Activated naive CD8-positive, alpha-beta T cell treated with anti-CD3 and anti-CD28 coated beads, Interleukin-2, amount 10 ng/mL, durations not matched to agents 7 days and 5 days (primary cell): ENCODE measurements around the gene ZNF165. TPM values are rescaled to one million over a fixed set of nuclear protein-coding genes. Genes with fewer than 3 reads are reported as not detected.
"Not testable (repeated sequence)": the region's sequence is repeated elsewhere in the genome, so short reads cannot be mapped to it uniquely, and the experiment has no call there.

Experiments used
- ATAC-seq: fragments of 150-1000 bp; cut with Tn5 transposase; one replicate; pipeline ENCODE4 v1.10.0; 2021; ENCODE audit warnings: low read depth, moderate library complexity
- POLR2A ChIA-PET: fragments of 350-600 bp; sonication (Branson Sonifier 250); formaldehyde crosslinking; loops from one replicate; lab custom pipeline; 2021; ENCODE audit warnings: antibody characterized with exemption; lab: Charles Lee
- DNase-seq: peaks from one replicate; pipeline ENCODE4 v3.0.0; 2021
- H3K27ac Mint-ChIP-seq: one replicate; pipeline ENCODE4 v1.8.0; 2022; ENCODE audit warnings: mild to moderate bottlenecking, mixed read lengths
- H3K27me3 Mint-ChIP-seq: one replicate; pipeline ENCODE4 v1.8.0; 2022; ENCODE audit warnings: mild to moderate bottlenecking, moderate library complexity, mixed read lengths
- H3K36me3 Mint-ChIP-seq: one replicate; pipeline ENCODE4 v1.8.0; 2021; ENCODE audit warnings: mild to moderate bottlenecking, mixed read lengths
- H3K4me1 Mint-ChIP-seq: one replicate; pipeline ENCODE4 v1.8.0; 2021; ENCODE audit warnings: mixed read lengths
- H3K4me3 Mint-ChIP-seq: one replicate; pipeline ENCODE4 v1.8.0; 2022; ENCODE audit warnings: mild to moderate bottlenecking, moderate library complexity, mixed read lengths
- H3K9me3 Mint-ChIP-seq: one replicate; pipeline ENCODE4 v1.8.0; 2021; ENCODE audit warnings: mixed read lengths
- total RNA-seq, 2 experiments: library from RNA; stranded (reverse); gene quantifications; one replicate each; pipeline ENCODE4 v1.2.3, GENCODE V29; 2021

Gene ZNF165
- total RNA-seq: 1 to 10 TPM; 1.2 to 1.3 TPM

DNA sequence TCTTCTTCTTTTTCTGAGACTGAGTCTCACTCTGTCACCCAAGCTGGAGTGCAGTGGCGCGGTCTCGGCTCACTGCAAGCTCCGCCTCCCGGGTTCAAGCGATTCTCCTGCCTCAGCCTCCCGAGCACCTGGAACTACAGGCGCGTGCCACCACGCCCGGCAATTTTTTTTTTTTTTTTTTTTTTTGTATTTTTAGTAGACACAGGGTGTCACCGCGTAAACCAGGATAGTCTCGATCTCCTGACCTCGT, at the start of gene ZNF165:
Gene ZNF165 (plus strand): TSS at position 188 of the 250 bp plus-strand sequence. CDS start 4,913 bp downstream, outside the sequence.
- H3K27me3 Mint-ChIP-seq, H3K36me3 Mint-ChIP-seq, H3K9me3 Mint-ChIP-seq, DNase-seq: not testable (repeated sequence)
- Mint-ChIP-seq H3K4me1 (peaks cover 13% of the 10 kb centered on the region), H3K4me3 (peak within 1 kb of the TSS; percentile 90), H3K27ac (peak within 1 kb of the TSS; percentile 91)
- peak; percentile 43 for ATAC-seq
- POLR2A ChIA-PET: interaction anchor here (0.7 to 1.5 kb wide), 7 partner anchors 9 to 842 kb away, joined by 3 to 7 read pairs (median 4); partner anchors contain the start of gene ZSCAN26

DNA sequence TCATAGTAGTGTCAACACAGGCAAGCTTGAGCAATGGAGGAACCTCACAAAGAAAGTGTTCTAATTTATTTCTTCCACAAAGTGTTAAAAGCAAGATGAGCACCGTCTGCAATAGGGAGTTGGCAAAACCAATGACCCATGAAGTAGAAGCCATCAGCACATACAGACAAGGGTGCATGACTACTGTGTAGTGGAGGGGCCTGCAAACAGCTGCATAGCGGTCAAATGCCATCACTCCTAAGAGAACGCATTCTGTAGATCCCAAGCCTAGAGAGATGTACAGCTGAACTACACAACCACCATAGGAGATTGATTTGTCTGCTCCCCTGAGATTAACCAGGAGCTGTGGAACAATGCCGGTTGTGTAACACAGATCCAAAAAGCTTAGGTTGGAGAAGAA, 26.8 kb upstream of the ZNF165 start:
- DNase-seq: no peak
- no peaks in the 10 kb centered on the region for H3K4me1 Mint-ChIP-seq
- POLR2A ChIA-PET: no interaction called here
- peaks cover 27% of the 10 kb centered on the region for H3K27me3 Mint-ChIP-seq
- no peak overlapping the region for H3K27ac Mint-ChIP-seq
- no peaks in the 10 kb centered on the region for H3K36me3 Mint-ChIP-seq
- no peak for ATAC-seq
- H3K9me3 Mint-ChIP-seq: no peaks in the 10 kb centered on the region
- no peak overlapping the region for H3K4me3 Mint-ChIP-seq

DNA sequence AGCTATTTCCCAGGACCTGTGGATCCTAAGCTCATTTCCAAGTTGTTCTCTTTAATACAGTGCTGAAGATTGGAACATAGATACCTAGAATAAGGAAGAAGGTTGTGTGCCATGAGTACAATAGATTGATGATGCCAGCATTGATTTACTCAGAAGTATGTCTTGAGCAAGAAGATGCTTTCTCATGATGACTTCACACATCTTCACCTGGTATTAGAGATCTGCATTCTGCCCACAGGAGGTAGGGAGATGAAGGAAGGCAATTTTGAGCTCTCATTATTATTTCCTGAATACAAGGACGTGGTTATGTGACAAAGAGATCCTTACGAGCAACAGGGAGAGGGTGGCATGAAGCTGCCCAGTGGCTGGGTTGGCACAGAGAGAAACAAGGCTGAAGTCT, 20.0 kb upstream of the ZNF165 start:
- Mint-ChIP-seq H3K27ac (no peak overlapping the region), H3K27me3 (peaks cover 13% of the 10 kb centered on the region), H3K4me1 (peaks cover 5% of the 10 kb centered on the region), H3K36me3 (no peaks in the 10 kb centered on the region), H3K4me3 (no peak overlapping the region), H3K9me3 (no peaks in the 10 kb centered on the region)
- DNase-seq (no peak), ATAC-seq (no peak)
- POLR2A ChIA-PET: no interaction called here

DNA sequence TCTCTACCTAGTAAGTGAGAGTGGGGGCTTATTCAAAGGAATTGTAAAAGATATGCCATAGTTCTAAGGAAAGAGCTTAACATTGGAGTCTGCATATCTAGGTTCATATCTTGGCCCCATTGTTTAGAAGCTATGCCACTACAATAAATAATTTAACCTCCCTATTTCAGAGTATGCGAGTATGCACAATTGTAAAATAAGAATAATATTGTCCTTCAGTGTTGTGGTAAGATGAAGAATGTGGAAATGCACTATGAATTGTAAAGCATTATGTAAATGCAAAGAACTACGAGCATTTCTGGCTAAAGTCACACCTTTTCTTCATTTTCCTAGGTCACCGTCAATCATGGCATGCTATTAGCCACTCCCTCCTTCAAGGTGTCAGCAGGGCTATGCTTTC, 16.1 kb upstream of the ZNF165 start:
- Mint-ChIP-seq H3K4me1 (peaks cover 5% of the 10 kb centered on the region), H3K27ac (no peak overlapping the region), H3K4me3 (no peak overlapping the region), H3K36me3 (no peaks in the 10 kb centered on the region), H3K27me3 (peaks cover 24% of the 10 kb centered on the region), H3K9me3 (no peaks in the 10 kb centered on the region)
- POLR2A ChIA-PET: no interaction called here
- DNase-seq: no peak
- ATAC-seq: no peak

DNA sequence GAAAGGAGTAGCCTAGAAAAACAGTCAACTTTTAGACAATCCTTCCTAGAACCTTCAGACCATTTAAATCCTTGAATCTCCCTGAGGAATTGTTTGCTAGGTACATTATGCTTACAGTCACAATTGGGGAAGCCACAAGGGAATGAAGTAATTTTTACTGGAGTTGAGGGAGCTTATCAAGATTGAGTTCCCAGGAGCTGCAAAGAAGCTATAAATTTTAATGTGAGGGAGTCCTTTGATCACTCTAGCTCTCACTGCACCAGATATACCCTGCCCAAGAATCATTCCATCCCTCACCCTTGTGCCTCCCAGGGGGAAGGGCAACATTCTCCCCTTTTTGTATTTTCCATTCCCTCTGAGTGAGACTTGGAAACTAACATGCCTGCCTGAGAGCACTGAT, 12.3 kb upstream of the ZNF165 start:
- Mint-ChIP-seq H3K4me1 (no peaks in the 10 kb centered on the region), H3K27ac (no peak overlapping the region), H3K36me3 (no peaks in the 10 kb centered on the region), H3K4me3 (no peak overlapping the region), H3K27me3 (peaks cover 23% of the 10 kb centered on the region), H3K9me3 (no peaks in the 10 kb centered on the region)
- ATAC-seq (no peak), DNase-seq (no peak)
- POLR2A ChIA-PET: no interaction called here

DNA sequence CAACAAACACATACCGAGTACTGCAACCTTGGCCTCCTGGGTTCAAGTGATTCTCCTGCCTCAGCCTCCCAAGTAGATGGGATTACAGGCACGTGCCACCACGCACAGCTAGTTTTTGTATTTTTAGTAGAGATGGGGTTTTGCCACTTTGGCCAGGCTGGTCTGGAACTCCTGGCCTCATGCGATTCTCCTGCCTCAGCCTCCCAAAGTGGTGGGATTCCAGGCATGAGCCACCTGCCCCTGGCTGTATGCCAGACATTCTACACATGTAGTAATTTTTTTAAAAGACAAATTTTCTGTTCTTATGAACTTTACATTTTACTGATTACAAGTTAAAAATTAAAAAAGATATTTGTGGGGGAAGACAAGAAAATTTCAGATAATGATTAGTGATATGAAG, 9.4 kb upstream of the ZNF165 start:
- H3K27me3 Mint-ChIP-seq: peaks cover 17% of the 10 kb centered on the region
- H3K4me3 Mint-ChIP-seq, H3K9me3 Mint-ChIP-seq, H3K36me3 Mint-ChIP-seq, H3K27ac Mint-ChIP-seq, H3K4me1 Mint-ChIP-seq, DNase-seq, ATAC-seq, POLR2A ChIA-PET: not testable (repeated sequence)

DNA sequence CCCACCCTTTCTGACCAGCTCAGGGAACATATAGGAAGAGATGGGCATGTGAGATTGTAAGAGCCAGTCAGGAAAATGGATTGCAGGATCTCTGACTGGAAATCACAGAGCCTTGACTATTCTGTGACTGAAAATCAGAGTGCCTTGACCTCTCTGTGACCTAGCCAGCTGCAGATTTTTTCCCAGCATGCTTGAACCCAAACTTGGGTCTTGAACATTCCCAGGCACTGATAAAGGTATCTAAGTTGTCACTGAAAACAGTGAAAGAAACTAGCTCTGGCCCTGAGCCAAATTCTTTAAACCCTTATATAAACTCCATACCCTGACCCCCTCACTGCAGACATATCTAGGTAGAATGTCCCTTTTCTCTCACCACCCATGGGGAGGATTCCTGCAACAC, 2.3 kb upstream of the ZNF165 start:
- Mint-ChIP-seq H3K9me3 (no peaks in the 10 kb centered on the region), H3K27me3 (no peaks in the 10 kb centered on the region), H3K4me1 (peaks cover 13% of the 10 kb centered on the region), H3K27ac (no peak overlapping the region), H3K36me3 (peaks cover 2% of the 10 kb centered on the region), H3K4me3 (no peak overlapping the region)
- POLR2A ChIA-PET: no interaction called here
- DNase-seq: no peak
- ATAC-seq: no peak

DNA sequence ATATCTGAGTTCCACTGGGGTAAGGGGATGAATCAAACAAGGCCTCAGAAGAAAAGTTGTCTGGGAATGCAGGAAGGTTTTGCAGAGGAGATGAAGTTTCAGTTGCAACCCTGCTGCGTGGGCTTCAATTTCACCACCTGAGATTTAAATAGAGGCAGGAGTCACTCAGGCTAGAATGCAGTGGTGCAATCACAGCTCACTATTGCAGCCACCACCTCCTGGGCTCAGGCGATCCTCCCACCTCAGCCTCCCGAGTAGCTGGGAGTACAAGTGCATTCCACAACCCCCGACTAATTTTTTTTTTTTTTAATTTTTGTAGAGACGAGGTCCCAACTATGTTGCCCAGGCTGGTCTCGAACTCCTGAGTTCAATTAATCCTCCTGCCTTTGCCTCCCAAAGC, 1.5 kb upstream of the ZNF165 start:
- POLR2A ChIA-PET: no interaction called here
- H3K27ac Mint-ChIP-seq: no peak overlapping the region
- DNase-seq (no peak), ATAC-seq (no peak)
- H3K4me1 Mint-ChIP-seq: peaks cover 13% of the 10 kb centered on the region
- no peaks in the 10 kb centered on the region for H3K9me3 Mint-ChIP-seq
- H3K36me3 Mint-ChIP-seq: peaks cover 6% of the 10 kb centered on the region
- H3K27me3 Mint-ChIP-seq: no peaks in the 10 kb centered on the region
- H3K4me3 Mint-ChIP-seq: no peak overlapping the region

DNA sequence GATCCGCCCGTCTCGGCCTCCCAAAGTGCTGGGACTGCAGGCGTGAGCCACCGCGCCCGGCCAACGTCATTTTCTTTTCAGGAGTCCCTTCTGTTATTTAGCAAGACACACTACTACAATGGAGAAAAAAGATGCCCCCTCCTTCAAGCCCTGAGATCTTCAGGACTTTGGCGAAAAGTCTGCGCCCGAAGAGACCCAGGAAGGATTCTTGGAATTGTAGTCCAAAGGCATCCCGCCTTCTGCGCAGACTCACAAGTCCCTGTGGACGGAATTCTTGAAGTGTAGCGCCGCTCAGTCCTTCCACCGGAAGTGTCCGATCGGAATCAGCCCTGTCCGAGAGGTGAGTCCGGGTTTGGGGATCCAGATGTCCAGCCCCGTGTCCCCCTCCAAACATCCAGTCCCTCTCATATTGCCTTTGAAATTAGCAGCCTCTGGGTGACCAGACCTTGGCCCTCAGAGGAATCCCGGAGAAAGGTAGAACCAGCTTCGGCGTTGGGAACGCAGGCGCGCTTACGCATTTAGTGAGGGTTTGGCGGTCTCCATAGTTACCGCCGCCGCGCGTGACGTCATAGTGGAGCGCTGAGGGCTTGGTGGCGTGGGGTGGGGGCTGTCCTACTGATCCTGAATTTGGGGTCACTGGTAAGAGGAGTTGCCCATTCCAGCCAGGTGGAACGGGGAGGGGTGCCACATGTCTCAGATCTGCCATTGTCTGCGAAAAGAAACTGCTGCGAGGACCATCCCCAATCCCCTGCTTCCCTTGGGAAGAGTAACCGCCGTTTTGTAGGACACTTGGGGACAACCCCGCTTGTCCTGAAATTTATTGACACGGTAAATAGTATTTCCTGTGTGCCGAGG, 490 bp downstream of the ZNF165 start:
- Mint-ChIP-seq H3K4me3 (peak overlapping the region; percentile 90), H3K9me3 (no peaks in the 10 kb centered on the region), H3K27me3 (no peaks in the 10 kb centered on the region), H3K36me3 (peaks cover 11% of the 10 kb centered on the region), H3K4me1 (peaks cover 13% of the 10 kb centered on the region), H3K27ac (peak overlapping the region; percentile 91)
- DNase-seq: peak; percentile 89
- POLR2A ChIA-PET: interaction anchor here (0.7 to 1.5 kb wide), 6 partner anchors 8 to 841 kb away, joined by 3 to 7 read pairs (median 4); partner anchors contain the start of gene ZSCAN26
- ATAC-seq: peak; percentile 77

DNA sequence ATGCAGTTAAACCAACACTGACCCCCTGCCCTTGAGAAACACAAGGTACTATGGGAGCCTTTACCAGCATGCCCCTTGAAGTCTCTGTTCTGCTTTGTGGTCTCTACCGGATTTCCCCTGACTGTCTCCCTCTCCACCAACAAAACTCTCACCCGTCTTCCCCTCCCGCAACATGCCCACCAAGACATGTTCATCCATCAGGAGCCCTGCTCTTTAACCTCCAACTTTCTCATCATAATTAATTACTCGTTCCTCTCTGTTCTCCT, 1.1 kb downstream of the ZNF165 start:
- DNase-seq (no peak), ATAC-seq (peak; percentile 38)
- no peaks in the 10 kb centered on the region for H3K9me3 Mint-ChIP-seq
- no peaks in the 10 kb centered on the region for H3K27me3 Mint-ChIP-seq
- peaks cover 13% of the 10 kb centered on the region for H3K36me3 Mint-ChIP-seq
- POLR2A ChIA-PET: interaction anchor here (1.0 kb wide), 1 partner anchor 23 kb away, joined by 4 read pairs; no protein-coding TSS in a partner anchor
- H3K4me1 Mint-ChIP-seq: peaks cover 13% of the 10 kb centered on the region
- peak overlapping the region; percentile 91 for H3K27ac Mint-ChIP-seq
- peak overlapping the region; percentile 90 for H3K4me3 Mint-ChIP-seq

DNA sequence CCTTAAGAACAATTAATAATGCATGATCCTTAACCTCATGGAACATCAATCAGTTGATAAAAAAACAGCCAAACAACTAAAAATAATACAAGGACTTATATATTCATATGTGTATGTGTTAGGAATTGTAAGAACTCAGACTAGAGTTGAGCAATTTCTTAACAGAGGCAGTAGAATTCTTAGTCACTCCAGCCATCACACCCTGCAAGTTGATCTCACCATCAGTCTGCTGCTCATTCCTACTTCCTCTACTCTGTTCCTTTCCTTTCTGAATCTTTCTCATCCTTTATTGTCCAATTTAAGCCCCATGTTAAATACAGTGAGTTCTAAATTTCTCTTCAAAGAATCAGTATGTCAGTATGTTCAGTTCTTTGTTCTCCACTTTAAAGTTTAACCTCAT, 2.6 kb downstream of the ZNF165 start:
- H3K36me3 Mint-ChIP-seq: peaks cover 21% of the 10 kb centered on the region
- H3K27ac Mint-ChIP-seq: peak overlapping the region; percentile 0
- H3K9me3 Mint-ChIP-seq: peaks cover 5% of the 10 kb centered on the region
- POLR2A ChIA-PET: no interaction called here
- H3K4me3 Mint-ChIP-seq: no peak overlapping the region
- no peaks in the 10 kb centered on the region for H3K27me3 Mint-ChIP-seq
- DNase-seq (no peak), ATAC-seq (no peak)
- peaks cover 13% of the 10 kb centered on the region for H3K4me1 Mint-ChIP-seq

DNA sequence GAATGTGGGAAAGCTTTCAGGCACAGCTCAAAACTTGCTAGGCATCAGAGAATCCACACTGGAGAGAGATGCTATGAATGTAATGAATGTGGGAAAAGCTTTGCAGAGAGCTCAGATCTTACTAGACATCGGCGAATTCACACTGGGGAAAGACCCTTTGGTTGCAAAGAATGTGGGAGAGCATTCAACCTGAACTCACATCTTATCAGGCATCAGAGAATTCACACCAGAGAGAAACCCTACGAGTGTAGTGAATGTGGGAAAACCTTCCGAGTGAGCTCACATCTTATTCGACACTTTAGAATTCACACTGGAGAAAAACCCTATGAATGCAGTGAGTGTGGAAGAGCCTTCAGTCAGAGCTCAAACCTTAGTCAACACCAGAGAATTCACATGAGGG, 8.7 kb downstream of the ZNF165 start:
- peaks cover 17% of the 10 kb centered on the region for H3K9me3 Mint-ChIP-seq
- no peaks in the 10 kb centered on the region for H3K4me1 Mint-ChIP-seq
- no peak for ATAC-seq
- no peak for DNase-seq
- no peaks in the 10 kb centered on the region for H3K27me3 Mint-ChIP-seq
- POLR2A ChIA-PET: interaction anchor here (0.6 to 1.3 kb wide), 2 partner anchors 9 to 16 kb away, joined by 4 to 6 read pairs; partner anchors contain the start of gene ZNF165
- H3K27ac Mint-ChIP-seq: no peak overlapping the region
- peaks cover 50% of the 10 kb centered on the region for H3K36me3 Mint-ChIP-seq
- H3K4me3 Mint-ChIP-seq: no peak overlapping the region

DNA sequence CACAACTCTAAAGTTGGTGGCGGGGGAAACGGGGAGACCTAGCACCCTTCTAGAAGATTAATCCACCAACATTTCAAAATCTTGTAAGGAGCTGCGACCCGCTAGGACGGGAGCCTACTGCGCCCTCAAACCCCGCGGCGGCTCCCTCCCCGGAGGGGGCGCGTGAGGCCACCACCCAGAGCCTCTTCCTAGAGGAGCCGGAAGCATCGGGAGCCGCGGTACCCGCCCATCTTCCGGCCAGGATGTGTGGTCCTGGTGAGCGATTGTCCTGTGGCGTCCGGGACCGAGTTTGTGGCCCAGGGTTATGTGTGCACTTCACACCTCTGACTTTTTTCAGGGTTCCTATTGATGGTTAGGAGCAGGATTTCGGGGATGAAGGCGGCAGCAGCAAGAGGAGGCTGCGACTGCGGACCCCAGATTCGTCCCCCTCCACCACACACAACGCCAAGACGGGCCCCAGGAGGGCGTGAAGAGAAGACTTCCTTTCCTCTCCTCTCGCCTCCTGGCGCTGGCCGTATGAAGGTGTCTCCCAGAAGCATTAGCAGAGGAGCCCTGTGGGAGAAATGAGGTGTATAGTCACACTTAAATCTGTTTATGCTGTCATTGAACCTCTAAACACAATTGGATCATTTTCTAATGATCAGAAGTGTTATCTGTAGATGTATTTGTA, 10.7 kb downstream of the ZNF165 start:
- POLR2A ChIA-PET: no interaction called here
- H3K9me3 Mint-ChIP-seq: peaks cover 19% of the 10 kb centered on the region
- no peak for DNase-seq
- H3K27me3 Mint-ChIP-seq: no peaks in the 10 kb centered on the region
- no peak overlapping the region for H3K27ac Mint-ChIP-seq
- no peak overlapping the region for H3K4me3 Mint-ChIP-seq
- H3K36me3 Mint-ChIP-seq: peaks cover 44% of the 10 kb centered on the region
- ATAC-seq: no peak
- no peaks in the 10 kb centered on the region for H3K4me1 Mint-ChIP-seq

DNA sequence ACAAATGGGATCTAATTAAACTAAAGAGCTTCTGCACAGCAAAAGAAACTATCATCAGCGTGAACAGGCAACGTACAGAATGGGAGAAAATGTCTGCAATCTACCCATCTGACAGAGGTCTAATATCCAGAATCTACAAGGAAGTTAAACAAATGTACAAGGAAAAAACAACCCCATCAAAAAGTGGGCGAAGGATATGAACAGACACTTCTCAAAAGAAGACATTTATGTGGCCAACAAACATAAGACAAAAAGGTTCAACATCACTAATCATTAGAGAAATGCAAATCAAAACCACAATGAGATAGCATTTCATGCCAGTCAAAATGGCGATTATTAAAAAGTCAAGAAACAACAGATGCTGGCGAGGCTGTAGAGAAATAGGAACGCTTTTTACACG, 21.9 kb downstream of the ZNF165 start:
- POLR2A ChIA-PET, H3K4me1 Mint-ChIP-seq: not testable (repeated sequence)

More for the DNA sequence above, 21.9 kb downstream of the ZNF165 start:
- not testable (repeated sequence) for H3K27ac Mint-ChIP-seq, H3K4me3 Mint-ChIP-seq, ATAC-seq, DNase-seq, H3K36me3 Mint-ChIP-seq
- Mint-ChIP-seq H3K9me3 (peaks cover 11% of the 10 kb centered on the region), H3K27me3 (peaks cover 20% of the 10 kb centered on the region)
